Stimulated activated CD4-positive, alpha-beta T cell treated with anti-CD3 and anti-CD28 coated beads, TNF-alpha, amount 100 ng/mL, for 1 hour (primary cell): ENCODE results near the gene STAT1.

Experiments
- DNase-seq, 3 donors: peaks; one replicate each; pipeline ENCODE4 v3.0.0-alpha.2; 2020; ENCODE audit warnings: low read depth in 3 of 3, low spot score in 1 of 3

The STAT1 gene

DNA sequence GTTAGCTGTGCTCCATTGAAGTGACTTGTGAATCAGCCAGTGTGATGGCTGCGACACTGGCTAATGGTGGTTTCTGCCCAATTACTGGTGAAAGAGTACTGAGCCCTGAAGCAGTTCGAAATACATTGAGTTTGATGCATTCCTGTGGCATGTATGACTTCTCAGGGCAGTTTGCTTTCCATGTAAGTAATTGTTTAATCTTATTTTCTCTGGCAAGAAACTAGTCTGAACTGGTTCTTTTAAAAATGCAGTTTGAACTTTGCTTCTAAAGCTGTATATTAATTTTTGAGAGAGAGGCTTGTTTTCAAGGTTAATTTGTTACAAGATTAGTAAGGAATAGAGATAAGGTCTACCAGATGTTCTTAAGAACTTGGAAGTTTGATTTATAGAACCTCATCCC, 86.7 kb downstream of the STAT1 start:
- DNase-seq = no peak

- no peak for DNase-seq
Observed at GRCh38 chr2:190922376-190922775, 91.6 kb downstream of the STAT1 start.

GRCh38 chr2:190920085-190920484, 93.9 kb downstream of the STAT1 start:
- no peak for DNase-seq
